ENCODE results near the gene SIRPD.

Gene SIRPD

DNA sequence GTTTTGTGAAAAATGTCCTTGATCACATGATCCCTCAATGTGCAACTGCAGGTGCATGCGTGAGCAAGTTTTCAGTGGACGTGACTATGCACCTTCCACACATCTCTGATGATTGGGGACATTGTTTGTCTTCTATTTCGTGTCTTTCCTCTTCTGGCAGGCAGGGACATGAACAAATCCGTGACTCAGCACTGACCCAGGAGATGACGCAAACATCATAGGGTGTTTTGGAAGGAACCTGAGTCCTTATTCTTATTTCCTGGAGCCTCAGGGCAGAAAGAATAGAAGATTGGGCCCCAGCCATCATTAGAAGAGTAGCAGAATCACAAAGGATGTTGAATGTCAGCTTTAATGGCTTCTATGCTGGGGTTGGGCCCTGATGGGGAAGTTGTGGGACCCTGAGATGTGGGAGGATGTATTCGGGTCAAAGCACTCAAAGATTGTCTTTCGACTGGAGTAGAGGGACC is 11.9 kb upstream of the SIRPD start (continued):
- TF ChIP-seq, protein P1, sequence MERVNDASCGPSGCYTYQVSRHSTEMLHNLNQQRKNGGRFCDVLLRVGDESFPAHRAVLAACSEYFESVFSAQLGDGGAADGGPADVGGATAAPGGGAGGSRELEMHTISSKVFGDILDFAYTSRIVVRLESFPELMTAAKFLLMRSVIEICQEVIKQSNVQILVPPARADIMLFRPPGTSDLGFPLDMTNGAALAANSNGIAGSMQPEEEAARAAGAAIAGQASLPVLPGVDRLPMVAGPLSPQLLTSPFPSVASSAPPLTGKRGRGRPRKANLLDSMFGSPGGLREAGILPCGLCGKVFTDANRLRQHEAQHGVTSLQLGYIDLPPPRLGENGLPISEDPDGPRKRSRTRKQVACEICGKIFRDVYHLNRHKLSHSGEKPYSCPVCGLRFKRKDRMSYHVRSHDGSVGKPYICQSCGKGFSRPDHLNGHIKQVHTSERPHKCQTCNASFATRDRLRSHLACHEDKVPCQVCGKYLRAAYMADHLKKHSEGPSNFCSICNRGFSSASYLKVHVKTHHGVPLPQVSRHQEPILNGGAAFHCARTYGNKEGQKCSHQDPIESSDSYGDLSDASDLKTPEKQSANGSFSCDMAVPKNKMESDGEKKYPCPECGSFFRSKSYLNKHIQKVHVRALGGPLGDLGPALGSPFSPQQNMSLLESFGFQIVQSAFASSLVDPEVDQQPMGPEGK (CRISPR knock-in tag; IDR thresholded peaks at IDR 0.05; ENCODE audit: borderline replicate concordance): no peak
- TF ChIP-seq ZFP30 (CRISPR knock-in tag; IDR thresholded peaks at IDR 0.05): no peak
- TF ChIP-seq ZC3H10 (CRISPR knock-in tag; IDR thresholded peaks at IDR 0.05): no peak
- TF ChIP-seq ZNF8 (CRISPR knock-in tag; IDR thresholded peaks at IDR 0.05): no peak
- TF ChIP-seq CSDC2 (CRISPR knock-in tag; IDR thresholded peaks at IDR 0.05): no peak

GRCh38 chr20:1568163-1568490 is 10.6 kb upstream of the SIRPD start:
- TF ChIP-seq ESRRG (CRISPR knock-in tag; IDR thresholded peaks at IDR 0.05) (no peak), ZC3H10 (CRISPR knock-in tag; IDR thresholded peaks at IDR 0.05) (no peak), ISL1 (CRISPR knock-in tag; IDR thresholded peaks at IDR 0.05) (no peak), ARNTL (CRISPR knock-in tag; IDR thresholded peaks at IDR 0.05; ENCODE audit: borderline replicate concordance, low read depth) (no peak), TOX (CRISPR knock-in tag; IDR thresholded peaks at IDR 0.05; ENCODE audit: borderline replicate concordance) (no peak), ZNF70 (CRISPR knock-in tag; IDR thresholded peaks at IDR 0.05) (no peak), OSR1 (CRISPR knock-in tag; IDR thresholded peaks at IDR 0.05) (no peak), RARB (CRISPR knock-in tag; IDR thresholded peaks at IDR 0.05) (no peak), ZFP3 (CRISPR knock-in tag; IDR thresholded peaks at IDR 0.05) (no peak), ZNF565 (CRISPR knock-in tag; conservative IDR thresholded peaks at IDR 0.05; ENCODE audit: low read depth) (no peak), PPARA (CRISPR knock-in tag; IDR thresholded peaks at IDR 0.05; ENCODE audit: borderline replicate concordance) (no peak), GLIS3 (CRISPR knock-in tag; IDR thresholded peaks at IDR 0.05) (no peak)
- TF ChIP-seq, protein P2, sequence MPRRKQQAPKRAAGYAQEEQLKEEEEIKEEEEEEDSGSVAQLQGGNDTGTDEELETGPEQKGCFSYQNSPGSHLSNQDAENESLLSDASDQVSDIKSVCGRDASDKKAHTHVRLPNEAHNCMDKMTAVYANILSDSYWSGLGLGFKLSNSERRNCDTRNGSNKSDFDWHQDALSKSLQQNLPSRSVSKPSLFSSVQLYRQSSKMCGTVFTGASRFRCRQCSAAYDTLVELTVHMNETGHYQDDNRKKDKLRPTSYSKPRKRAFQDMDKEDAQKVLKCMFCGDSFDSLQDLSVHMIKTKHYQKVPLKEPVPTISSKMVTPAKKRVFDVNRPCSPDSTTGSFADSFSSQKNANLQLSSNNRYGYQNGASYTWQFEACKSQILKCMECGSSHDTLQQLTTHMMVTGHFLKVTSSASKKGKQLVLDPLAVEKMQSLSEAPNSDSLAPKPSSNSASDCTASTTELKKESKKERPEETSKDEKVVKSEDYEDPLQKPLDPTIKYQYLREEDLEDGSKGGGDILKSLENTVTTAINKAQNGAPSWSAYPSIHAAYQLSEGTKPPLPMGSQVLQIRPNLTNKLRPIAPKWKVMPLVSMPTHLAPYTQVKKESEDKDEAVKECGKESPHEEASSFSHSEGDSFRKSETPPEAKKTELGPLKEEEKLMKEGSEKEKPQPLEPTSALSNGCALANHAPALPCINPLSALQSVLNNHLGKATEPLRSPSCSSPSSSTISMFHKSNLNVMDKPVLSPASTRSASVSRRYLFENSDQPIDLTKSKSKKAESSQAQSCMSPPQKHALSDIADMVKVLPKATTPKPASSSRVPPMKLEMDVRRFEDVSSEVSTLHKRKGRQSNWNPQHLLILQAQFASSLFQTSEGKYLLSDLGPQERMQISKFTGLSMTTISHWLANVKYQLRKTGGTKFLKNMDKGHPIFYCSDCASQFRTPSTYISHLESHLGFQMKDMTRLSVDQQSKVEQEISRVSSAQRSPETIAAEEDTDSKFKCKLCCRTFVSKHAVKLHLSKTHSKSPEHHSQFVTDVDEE (CRISPR knock-in tag; IDR thresholded peaks at IDR 0.05): no peak
- TF ChIP-seq, protein P3, sequence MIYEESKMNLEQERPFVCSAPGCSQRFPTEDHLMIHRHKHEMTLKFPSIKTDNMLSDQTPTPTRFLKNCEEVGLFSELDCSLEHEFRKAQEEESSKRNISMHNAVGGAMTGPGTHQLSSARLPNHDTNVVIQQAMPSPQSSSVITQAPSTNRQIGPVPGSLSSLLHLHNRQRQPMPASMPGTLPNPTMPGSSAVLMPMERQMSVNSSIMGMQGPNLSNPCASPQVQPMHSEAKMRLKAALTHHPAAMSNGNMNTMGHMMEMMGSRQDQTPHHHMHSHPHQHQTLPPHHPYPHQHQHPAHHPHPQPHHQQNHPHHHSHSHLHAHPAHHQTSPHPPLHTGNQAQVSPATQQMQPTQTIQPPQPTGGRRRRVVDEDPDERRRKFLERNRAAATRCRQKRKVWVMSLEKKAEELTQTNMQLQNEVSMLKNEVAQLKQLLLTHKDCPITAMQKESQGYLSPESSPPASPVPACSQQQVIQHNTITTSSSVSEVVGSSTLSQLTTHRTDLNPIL (CRISPR knock-in tag; IDR thresholded peaks at IDR 0.05; ENCODE audit: low read depth): no peak
- no peak for ATAC-seq

DNA sequence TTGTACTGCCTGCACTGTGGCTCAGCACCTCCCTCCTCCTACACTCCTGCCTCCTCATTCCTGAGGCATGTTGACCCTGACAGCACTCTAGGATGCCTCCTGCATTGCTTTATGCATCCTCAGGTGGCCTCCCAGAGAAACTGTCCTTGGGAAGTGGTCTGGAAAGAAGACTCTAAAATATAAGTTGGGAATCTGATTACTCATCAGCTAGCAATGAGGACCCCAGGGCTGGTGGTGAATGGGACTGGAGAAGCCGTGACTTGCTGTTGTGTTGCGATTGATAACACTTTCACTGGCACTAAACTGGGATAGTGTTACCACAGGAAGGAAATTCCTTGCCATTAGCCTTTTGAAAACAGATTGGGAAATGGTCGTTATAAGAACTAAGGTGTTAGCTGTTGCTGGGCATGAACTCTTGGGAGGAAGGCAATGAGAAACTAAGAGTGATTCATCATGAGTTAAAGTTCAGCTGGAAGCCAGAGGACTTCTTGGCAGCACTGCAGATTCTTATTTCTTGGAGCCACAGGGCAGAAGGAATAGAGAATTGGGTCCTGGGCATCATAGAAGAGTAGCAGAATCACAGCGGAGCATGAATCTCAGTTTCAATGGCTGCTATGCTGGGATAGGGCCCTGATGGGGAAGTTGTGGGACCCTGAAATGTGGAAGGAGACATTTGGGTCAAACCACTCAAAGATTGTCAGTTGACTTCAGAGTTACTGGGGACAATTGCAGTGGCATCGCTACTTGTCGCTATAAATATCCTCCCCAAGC is 10.1 kb upstream of the SIRPD start:
- ATAC-seq: no peak; the same call in 1 of the 3 replicates
- TF ChIP-seq PPARA (CRISPR knock-in tag; IDR thresholded peaks at IDR 0.05; ENCODE audit: borderline replicate concordance) (no peak), OSR1 (CRISPR knock-in tag; IDR thresholded peaks at IDR 0.05) (no peak), ZC3H10 (CRISPR knock-in tag; IDR thresholded peaks at IDR 0.05) (no peak), ZNF70 (CRISPR knock-in tag; IDR thresholded peaks at IDR 0.05) (no peak), RARB (CRISPR knock-in tag; IDR thresholded peaks at IDR 0.05) (no peak), CSDC2 (CRISPR knock-in tag; IDR thresholded peaks at IDR 0.05) (no peak), ISL1 (CRISPR knock-in tag; IDR thresholded peaks at IDR 0.05) (no peak)
- TF ChIP-seq, protein P2 (CRISPR knock-in tag; IDR thresholded peaks at IDR 0.05): no peak
- TF ChIP-seq, protein P3 (CRISPR knock-in tag; IDR thresholded peaks at IDR 0.05; ENCODE audit: low read depth): no peak
